ENCODE data around the gene NAA35.
"Not testable (repeated sequence)": the region's sequence is repeated elsewhere in the genome, so short reads cannot be mapped to it uniquely, and the experiment has no call there.

Gene NAA35

GRCh38 chr9:86035827-86036440 is 95.0 kb downstream of the NAA35 start:
- no peak for DNase-seq

- no peak for DNase-seq
Measured at GRCh38 chr9:86036555-86036954, 95.6 kb downstream of the NAA35 start.

GRCh38 chr9:86039991-86040860 is 99.3 kb downstream of the NAA35 start:
- DNase-seq: no peak

- DNase-seq: no peak
Measured at GRCh38 chr9:86040861-86041155, 99.9 kb downstream of the NAA35 start.

GRCh38 chr9:86041311-86041741 is 100.4 kb downstream of the NAA35 start:
- DNase-seq: no peak

GRCh38 chr9:86042199-86042978 is 101.4 kb downstream of the NAA35 start:
- no peak for DNase-seq

- DNase-seq: no peak
Measured at GRCh38 chr9:86043586-86043985, 102.6 kb downstream of the NAA35 start.

- DNase-seq: no peak
Measured at GRCh38 chr9:86043999-86044398, 103.1 kb downstream of the NAA35 start.

- no peak for DNase-seq
Measured at GRCh38 chr9:86045654-86046053, 104.7 kb downstream of the NAA35 start.

GRCh38 chr9:86046071-86046636 is 105.2 kb downstream of the NAA35 start:
- DNase-seq: no peak

- DNase-seq: no peak
Measured at GRCh38 chr9:86046930-86047341, 106.0 kb downstream of the NAA35 start.

- DNase-seq: no peak
Measured at GRCh38 chr9:86047361-86047760, 106.4 kb downstream of the NAA35 start.

GRCh38 chr9:86048018-86048742 is 107.2 kb downstream of the NAA35 start:
- DNase-seq: not testable (repeated sequence)

- no peak for DNase-seq
Measured at GRCh38 chr9:86052556-86053468, 111.9 kb downstream of the NAA35 start.

- DNase-seq: no peak
Measured at GRCh38 chr9:86054695-86055094, 113.7 kb downstream of the NAA35 start.

- no peak for DNase-seq
Measured at GRCh38 chr9:86057491-86057890, 116.5 kb downstream of the NAA35 start.

GRCh38 chr9:86061972-86062739 is 121.2 kb downstream of the NAA35 start:
- DNase-seq: no peak

GRCh38 chr9:86062845-86063693 is 122.1 kb downstream of the NAA35 start:
- no peak for DNase-seq

GRCh38 chr9:86064220-86064619 is 123.3 kb downstream of the NAA35 start:
- DNase-seq: no peak

Measured in stimulated activated naive CD4-positive, alpha-beta T cell treated with Interleukin-2 at 50 U/mL for 16 hours (primary cell).